GM10266 (cell line): ENCODE data around the gene PRSS22.

ENCODE experiments used
- DNase-seq: peaks from one replicate; pipeline ENCODE4 v3.0.0; 2012; ENCODE audit errors: extremely low spot score
- CTCF ChIP-seq: IDR thresholded peaks from 2 replicates; pipeline ENCODE4 v1.5.1; 2012; ENCODE audit warnings: mild to moderate bottlenecking, low read depth; ENCODE audit not compliant: control insufficient read depth, insufficient read depth; ENCODE audit errors: missing control alignments

Gene PRSS22

GRCh38 chr16:2874912-2875362, 17.0 kb upstream of the PRSS22 start:
- DNase-seq, result peak; percentile 81
- TF ChIP-seq CTCF, result peak; percentile 93

- TF ChIP-seq CTCF, result no peak
- DNase-seq, result no peak
Measured at GRCh38 chr16:2874032-2874911, 16.3 kb upstream of the PRSS22 start.

GRCh38 chr16:2871926-2872325, 14.0 kb upstream of the PRSS22 start:
- no peak for TF ChIP-seq CTCF
- no peak for DNase-seq

GRCh38 chr16:2867987-2868789, 10.2 kb upstream of the PRSS22 start:
- peak; percentile 97 for TF ChIP-seq CTCF
- peak; percentile 97 for DNase-seq

GRCh38 chr16:2867661-2867986, 9.7 kb upstream of the PRSS22 start:
- TF ChIP-seq CTCF, result no peak
- DNase-seq, result no peak

- no peak for DNase-seq
- TF ChIP-seq CTCF, result no peak
Measured at GRCh38 chr16:2866431-2866830, 8.5 kb upstream of the PRSS22 start.

- no peak for TF ChIP-seq CTCF
- no peak for DNase-seq
Measured at GRCh38 chr16:2865651-2866050, 7.7 kb upstream of the PRSS22 start.
